Adrenal gland (tissue), 5 donors: ENCODE data around the gene EXOC6B.

Experiments used
- POLR2A ChIP-seq, 2 donors: fragments of 450-650 bp; IDR thresholded peaks; one replicate each; pipeline ENCODE4 v1.6.1; 2017; ENCODE audit warnings: antibody characterized with exemption in 2 of 2, mild to moderate bottlenecking in 2 of 2, moderate library complexity in 1 of 2
- TF ChIP-seq, protein P1 (sequence below), 6 experiments: fragments of 450-650 bp in 4 of 6; fragments of 200-600 bp in 2 of 6; sonication (generic) in 1 of 6; IDR thresholded peaks; 1 replicate in 5 of 6; 2 replicates in 1 of 6; pipeline versions ENCODE4 v1.5.1 to v1.8.0; 2016 to 2021; ENCODE audit warnings: antibody characterized with exemption in 6 of 6, mild to moderate bottlenecking in 2 of 6, moderate library complexity in 1 of 6
- donor health status: DM: no; HTN: no; CAD: no.

DNA sequence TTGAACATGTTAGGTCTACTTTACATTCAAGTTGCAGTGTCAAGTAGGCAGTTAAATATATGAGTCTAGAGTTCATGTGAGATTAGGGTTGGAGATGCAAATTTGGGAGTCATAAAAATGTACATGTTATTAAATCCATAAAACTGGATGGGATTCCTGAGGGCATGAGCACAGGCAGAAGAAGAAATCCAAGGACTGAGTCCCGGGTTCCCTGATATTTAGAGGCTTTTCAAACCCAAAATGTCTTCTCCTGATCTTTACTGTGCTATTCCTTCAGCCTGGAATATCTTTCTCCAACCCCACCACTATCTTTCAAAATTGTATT is 23.3 kb upstream of the EXOC6B start:
- TF ChIP-seq, protein P1, sequence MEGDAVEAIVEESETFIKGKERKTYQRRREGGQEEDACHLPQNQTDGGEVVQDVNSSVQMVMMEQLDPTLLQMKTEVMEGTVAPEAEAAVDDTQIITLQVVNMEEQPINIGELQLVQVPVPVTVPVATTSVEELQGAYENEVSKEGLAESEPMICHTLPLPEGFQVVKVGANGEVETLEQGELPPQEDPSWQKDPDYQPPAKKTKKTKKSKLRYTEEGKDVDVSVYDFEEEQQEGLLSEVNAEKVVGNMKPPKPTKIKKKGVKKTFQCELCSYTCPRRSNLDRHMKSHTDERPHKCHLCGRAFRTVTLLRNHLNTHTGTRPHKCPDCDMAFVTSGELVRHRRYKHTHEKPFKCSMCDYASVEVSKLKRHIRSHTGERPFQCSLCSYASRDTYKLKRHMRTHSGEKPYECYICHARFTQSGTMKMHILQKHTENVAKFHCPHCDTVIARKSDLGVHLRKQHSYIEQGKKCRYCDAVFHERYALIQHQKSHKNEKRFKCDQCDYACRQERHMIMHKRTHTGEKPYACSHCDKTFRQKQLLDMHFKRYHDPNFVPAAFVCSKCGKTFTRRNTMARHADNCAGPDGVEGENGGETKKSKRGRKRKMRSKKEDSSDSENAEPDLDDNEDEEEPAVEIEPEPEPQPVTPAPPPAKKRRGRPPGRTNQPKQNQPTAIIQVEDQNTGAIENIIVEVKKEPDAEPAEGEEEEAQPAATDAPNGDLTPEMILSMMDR (IDR thresholded peaks at IDR 0.05), result no peak
- no peak for TF ChIP-seq POLR2A (IDR thresholded peaks at IDR 0.05)
